Tibial artery (tissue), 4 donors: Measurements from ENCODE around the gene PRDM16.

Experiments used
- DNase-seq, 2 donors: peaks; one replicate each; pipeline ENCODE4 v3.0.0-alpha.2; 2019
- H3K27ac ChIP-seq, 2 donors: fragments of 200-600 bp; sonication (generic) in 1 of 2; 1 replicate in 1 of 2; 2 replicates in 1 of 2; pipeline ENCODE4 v1.5.1; 2018 to 2019; ENCODE audit warnings: mild to moderate bottlenecking in 1 of 2
- H3K27me3 ChIP-seq, 2 donors: fragments of 200-600 bp; sonication (generic) in 1 of 2; one replicate each; pipeline versions ENCODE4 v1.5.1 to v1.6.0; 2016 to 2019
- H3K36me3 ChIP-seq, 3 donors: fragments of 200-600 bp; sonication (generic) in 2 of 3; one replicate each; pipeline ENCODE4 v1.5.1; 2016 to 2019; ENCODE audit warnings: mild to moderate bottlenecking in 2 of 3
- H3K4me1 ChIP-seq, 4 donors: fragments of 200-600 bp; sonication (generic) in 2 of 4; 1 replicate in 3 of 4; 2 replicates in 1 of 4; pipeline ENCODE4 v1.5.1; 2016 to 2019
- H3K4me3 ChIP-seq, 2 donors: fragments of 200-600 bp; sonication (generic) in 1 of 2; 1 replicate in 1 of 2; 2 replicates in 1 of 2; pipeline ENCODE4 v1.5.1; 2018 to 2019; ENCODE audit warnings: mild to moderate bottlenecking in 2 of 2
- H3K9me3 ChIP-seq, 3 donors: fragments of 200-600 bp; sonication (generic) in 1 of 3; one replicate each; pipeline ENCODE4 v1.5.1; 2016 to 2019
- CTCF ChIP-seq, 2 experiments: fragments of 200-600 bp in 1 of 2; fragments of 450-650 bp in 1 of 2; IDR thresholded peaks; one replicate each; pipeline ENCODE4 v1.5.1; 2017 to 2019; ENCODE audit warnings: antibody characterized with exemption in 2 of 2, mild to moderate bottlenecking in 1 of 2, moderate library complexity in 1 of 2
- intact Hi-C: fragments of 100-400 bp; cut with DNase I; formaldehyde crosslinking; loops from one replicate; pipeline ENCODE4 v1.15.0; 2023; ENCODE audit warnings: low total_unique reads

The PRDM16 gene

GRCh38 chr1:3136532-3136931 is 67.5 kb downstream of the PRDM16 start:
- H3K4me1 ChIP-seq: peaks cover 0 to 90% (median 55%) of the 10 kb centered on the region in 4 donors
- intact Hi-C loops: no loop called here
- no peak for DNase-seq
- H3K36me3 ChIP-seq: no peaks in the 10 kb centered on the region
- no peaks in the 10 kb centered on the region for H3K27me3 ChIP-seq
- H3K9me3 ChIP-seq: no peaks in the 10 kb centered on the region
- H3K27ac ChIP-seq: peak overlapping the region; percentile 7 to 90
- no peak overlapping the region for H3K4me3 ChIP-seq
- no peak for TF ChIP-seq CTCF (IDR thresholded peaks at IDR 0.05)

- Histone ChIP-seq H3K4me1 (peaks cover 0 to 90% (median 53%) of the 10 kb centered on the region in 4 donors), H3K4me3 (no peak overlapping the region), H3K27ac (peak overlapping the region; percentile 7 to 90), H3K9me3 (no peaks in the 10 kb centered on the region), H3K36me3 (no peaks in the 10 kb centered on the region), H3K27me3 (no peaks in the 10 kb centered on the region)
- no peak for TF ChIP-seq CTCF (IDR thresholded peaks at IDR 0.05)
- no peak for DNase-seq
- intact Hi-C loops: no loop called here
Observed at GRCh38 chr1:3137111-3138100, 68.4 kb downstream of the PRDM16 start.

- Histone ChIP-seq H3K4me1 (peaks cover 0 to 85% (median 46%) of the 10 kb centered on the region in 4 donors), H3K27me3 (no peaks in the 10 kb centered on the region), H3K4me3 (no peak overlapping the region), H3K9me3 (no peaks in the 10 kb centered on the region), H3K27ac (no peak overlapping the region), H3K36me3 (no peaks in the 10 kb centered on the region)
- DNase-seq: no peak
- intact Hi-C loops: no loop called here
- no peak for TF ChIP-seq CTCF (IDR thresholded peaks at IDR 0.05)
Observed at GRCh38 chr1:3138623-3139151, 69.7 kb downstream of the PRDM16 start.

GRCh38 chr1:3139451-3139852 is 70.4 kb downstream of the PRDM16 start:
- H3K4me1 ChIP-seq: peaks cover 0 to 85% (median 42%) of the 10 kb centered on the region in 4 donors
- DNase-seq: no peak
- no peaks in the 10 kb centered on the region for H3K9me3 ChIP-seq
- H3K36me3 ChIP-seq: no peaks in the 10 kb centered on the region
- H3K4me3 ChIP-seq: no peak overlapping the region
- peak overlapping the region in 1 of 2 donors; percentile 30 for H3K27ac ChIP-seq
- intact Hi-C loops: no loop called here
- TF ChIP-seq CTCF (IDR thresholded peaks at IDR 0.05): no peak
- no peaks in the 10 kb centered on the region for H3K27me3 ChIP-seq

- intact Hi-C loops: no loop called here
- Histone ChIP-seq H3K27me3 (no peaks in the 10 kb centered on the region), H3K4me1 (peaks cover 0 to 85% (median 43%) of the 10 kb centered on the region in 4 donors)
Observed at GRCh38 chr1:3139871-3140361, 70.9 kb downstream of the PRDM16 start.

More at GRCh38 chr1:3139871-3140361, 70.9 kb downstream of the PRDM16 start:
- no peak for TF ChIP-seq CTCF (IDR thresholded peaks at IDR 0.05)
- Histone ChIP-seq H3K4me3 (no peak overlapping the region), H3K9me3 (no peaks in the 10 kb centered on the region), H3K27ac (peak overlapping the region in 1 of 2 donors; percentile 30), H3K36me3 (no peaks in the 10 kb centered on the region)
- DNase-seq: no peak
